OCI-LY1 (cell line): ENCODE results near the gene SEPTIN3.

Experiments
- EZH2 ChIP-seq: fragments of 200-600 bp; sonication (generic), shearing (Covaris generic); IDR thresholded peaks from 2 replicates; pipeline ENCODE4 v1.8.0; 2017; ENCODE audit warnings: borderline replicate concordance, mixed run types, mild to moderate bottlenecking, antibody characterized with exemption, low read length, moderate library complexity, mixed read lengths
- TF ChIP-seq, protein P1 (sequence below): fragments of 200-600 bp; sonication (generic), shearing (Covaris generic); IDR thresholded peaks from 2 replicates; pipeline ENCODE4 v1.5.1; 2017; ENCODE audit warnings: mild to moderate bottlenecking, antibody characterized with exemption, low read length, moderate library complexity, mixed read lengths

DNA sequence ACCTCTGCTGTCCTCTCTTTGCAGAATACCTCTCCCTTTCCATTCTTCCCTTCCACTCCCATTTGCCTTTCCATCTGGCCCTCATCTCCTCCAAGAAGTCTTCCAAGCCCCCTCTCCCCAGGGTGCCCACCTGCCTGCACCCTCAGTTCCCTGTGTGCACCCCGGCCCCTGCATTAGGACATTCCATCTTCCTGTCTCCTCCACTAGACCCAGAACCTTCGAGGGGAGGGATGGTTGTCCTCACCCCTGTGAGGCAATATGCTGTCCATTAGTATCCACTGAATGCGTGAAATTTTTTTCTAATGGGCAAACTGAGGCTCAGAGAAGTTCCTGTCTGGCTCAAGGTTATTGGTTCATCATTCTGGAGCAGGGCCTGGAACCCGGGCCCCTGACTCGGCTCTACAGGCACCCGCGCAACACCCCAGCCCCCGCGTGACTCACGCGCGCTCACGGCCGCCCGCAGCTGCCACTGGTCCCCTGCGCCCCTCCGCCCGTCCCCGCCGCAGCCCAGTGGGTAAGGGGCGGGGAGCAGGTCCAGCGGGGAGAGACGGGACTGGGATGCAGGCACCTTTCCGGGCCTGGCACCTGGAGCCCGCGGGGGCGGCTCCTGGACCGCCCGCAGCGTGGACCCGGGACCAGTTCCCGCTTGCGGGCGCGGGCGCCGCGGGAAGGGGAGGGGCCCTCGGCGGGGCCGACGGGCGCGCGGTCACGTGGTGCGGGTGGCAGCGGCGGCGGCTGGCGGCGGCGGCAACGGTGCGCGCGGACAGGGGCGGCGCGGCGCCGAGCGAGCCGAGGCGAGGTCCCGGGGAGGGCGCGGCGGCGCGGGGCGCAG, 7.0 kb downstream of the SEPTIN3 start:
- TF ChIP-seq, protein P1, sequence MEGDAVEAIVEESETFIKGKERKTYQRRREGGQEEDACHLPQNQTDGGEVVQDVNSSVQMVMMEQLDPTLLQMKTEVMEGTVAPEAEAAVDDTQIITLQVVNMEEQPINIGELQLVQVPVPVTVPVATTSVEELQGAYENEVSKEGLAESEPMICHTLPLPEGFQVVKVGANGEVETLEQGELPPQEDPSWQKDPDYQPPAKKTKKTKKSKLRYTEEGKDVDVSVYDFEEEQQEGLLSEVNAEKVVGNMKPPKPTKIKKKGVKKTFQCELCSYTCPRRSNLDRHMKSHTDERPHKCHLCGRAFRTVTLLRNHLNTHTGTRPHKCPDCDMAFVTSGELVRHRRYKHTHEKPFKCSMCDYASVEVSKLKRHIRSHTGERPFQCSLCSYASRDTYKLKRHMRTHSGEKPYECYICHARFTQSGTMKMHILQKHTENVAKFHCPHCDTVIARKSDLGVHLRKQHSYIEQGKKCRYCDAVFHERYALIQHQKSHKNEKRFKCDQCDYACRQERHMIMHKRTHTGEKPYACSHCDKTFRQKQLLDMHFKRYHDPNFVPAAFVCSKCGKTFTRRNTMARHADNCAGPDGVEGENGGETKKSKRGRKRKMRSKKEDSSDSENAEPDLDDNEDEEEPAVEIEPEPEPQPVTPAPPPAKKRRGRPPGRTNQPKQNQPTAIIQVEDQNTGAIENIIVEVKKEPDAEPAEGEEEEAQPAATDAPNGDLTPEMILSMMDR = no peak
- TF ChIP-seq EZH2 = no peak
